GM12801 (cell line): ENCODE results near the gene BACH2.

Experiments
- TF ChIP-seq, protein P1 (sequence below): IDR thresholded peaks from one replicate; pipeline ENCODE4 v1.5.1; 2011; ENCODE audit warnings: control low read depth; ENCODE audit not compliant: insufficient read length; ENCODE audit errors: extremely low read depth

BACH2 gene

GRCh38 chr6:90298459-90299053 is 1.9 kb upstream of the BACH2 start:
- TF ChIP-seq, protein P1, sequence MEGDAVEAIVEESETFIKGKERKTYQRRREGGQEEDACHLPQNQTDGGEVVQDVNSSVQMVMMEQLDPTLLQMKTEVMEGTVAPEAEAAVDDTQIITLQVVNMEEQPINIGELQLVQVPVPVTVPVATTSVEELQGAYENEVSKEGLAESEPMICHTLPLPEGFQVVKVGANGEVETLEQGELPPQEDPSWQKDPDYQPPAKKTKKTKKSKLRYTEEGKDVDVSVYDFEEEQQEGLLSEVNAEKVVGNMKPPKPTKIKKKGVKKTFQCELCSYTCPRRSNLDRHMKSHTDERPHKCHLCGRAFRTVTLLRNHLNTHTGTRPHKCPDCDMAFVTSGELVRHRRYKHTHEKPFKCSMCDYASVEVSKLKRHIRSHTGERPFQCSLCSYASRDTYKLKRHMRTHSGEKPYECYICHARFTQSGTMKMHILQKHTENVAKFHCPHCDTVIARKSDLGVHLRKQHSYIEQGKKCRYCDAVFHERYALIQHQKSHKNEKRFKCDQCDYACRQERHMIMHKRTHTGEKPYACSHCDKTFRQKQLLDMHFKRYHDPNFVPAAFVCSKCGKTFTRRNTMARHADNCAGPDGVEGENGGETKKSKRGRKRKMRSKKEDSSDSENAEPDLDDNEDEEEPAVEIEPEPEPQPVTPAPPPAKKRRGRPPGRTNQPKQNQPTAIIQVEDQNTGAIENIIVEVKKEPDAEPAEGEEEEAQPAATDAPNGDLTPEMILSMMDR: no peak

GRCh38 chr6:90297867-90298381 is 1.3 kb upstream of the BACH2 start:
- TF ChIP-seq, protein P1: no peak

- TF ChIP-seq, protein P1: no peak
Observed at GRCh38 chr6:90297115-90297866, 648 bp upstream of the BACH2 start.

DNA sequence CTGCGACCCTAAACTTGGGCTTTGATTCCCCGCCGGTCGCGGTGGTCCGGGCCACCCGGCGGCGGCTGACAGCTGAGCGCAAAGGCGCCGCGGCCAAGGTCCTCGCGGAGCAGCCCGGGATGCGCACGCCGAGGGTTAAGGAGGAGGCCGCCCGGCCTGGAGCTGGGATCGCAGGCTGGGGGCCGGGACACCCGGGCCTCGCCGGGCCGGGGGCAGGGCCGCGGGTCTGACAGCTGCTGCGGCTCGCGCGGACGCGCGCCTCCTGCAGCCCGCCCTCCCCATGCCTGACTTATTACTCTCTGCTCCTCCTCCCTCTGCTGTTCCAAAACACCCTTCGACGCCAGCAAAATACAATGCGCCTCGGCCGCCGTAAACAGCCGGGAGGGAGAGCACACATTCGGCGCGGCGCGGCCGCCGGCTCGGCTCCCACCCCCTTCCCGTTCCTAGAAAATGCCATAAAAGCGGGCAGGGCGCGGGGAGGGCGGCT is 746 bp downstream of the BACH2 start:
- TF ChIP-seq, protein P1: no peak

- TF ChIP-seq, protein P1: no peak
Observed at GRCh38 chr6:90294989-90295853, 1.4 kb downstream of the BACH2 start.

- TF ChIP-seq, protein P1: no peak
Observed at GRCh38 chr6:90294614-90294988, 2.0 kb downstream of the BACH2 start.

GRCh38 chr6:90294008-90294511 is 2.6 kb downstream of the BACH2 start:
- TF ChIP-seq, protein P1: no peak
